GM12875 (cell line): ENCODE measurements around the gene IL12RB1.

ENCODE experiments used
- H3K4me3 ChIP-seq: one replicate; pipeline ENCODE4 v1.5.1; 2011; ENCODE audit warnings: low read depth, low read length, control low read depth
- TF ChIP-seq, protein P1 (sequence below): IDR thresholded peaks from 2 replicates; pipeline ENCODE4 v1.5.1; 2011; ENCODE audit warnings: low read depth, mild to moderate bottlenecking, control low read depth, inconsistent platforms, low read length, moderate library complexity, borderline replicate concordance; ENCODE audit not compliant: insufficient read depth

IL12RB1 gene

DNA sequence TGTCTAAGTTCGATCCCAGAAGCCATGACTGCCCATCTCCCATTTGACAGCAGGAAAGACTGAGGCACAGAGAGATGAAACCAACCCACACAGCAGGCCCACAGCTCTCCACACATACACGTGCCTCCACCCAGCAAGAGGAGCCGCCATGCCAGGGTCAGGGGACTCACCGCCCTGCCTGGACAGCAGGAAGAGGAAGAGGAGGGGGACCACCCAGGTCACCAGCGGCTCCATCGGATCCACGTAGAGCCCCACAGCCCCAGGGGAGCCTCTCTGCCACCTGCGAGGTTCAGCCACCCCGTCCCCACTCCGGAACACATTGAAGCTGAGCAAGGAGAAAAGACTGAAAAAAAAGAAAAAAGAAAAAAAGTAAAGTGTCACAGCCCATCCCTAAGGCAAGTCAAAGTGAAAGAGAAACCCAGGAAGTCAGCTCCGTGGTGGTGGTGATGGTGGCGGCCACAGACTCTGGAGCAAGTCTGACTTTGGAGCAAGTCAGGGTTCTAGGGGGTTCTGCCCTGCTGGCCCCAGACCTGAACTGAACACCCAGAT, at the start of gene IL12RB1:
Gene IL12RB1, minus strand, starts transcription at position 345 of the 549 bp plus-strand sequence. Its CDS starts 111 bp downstream, at position 234.
- peak within 1 kb of the TSS; percentile 76 for H3K4me3 ChIP-seq
- TF ChIP-seq, protein P1, sequence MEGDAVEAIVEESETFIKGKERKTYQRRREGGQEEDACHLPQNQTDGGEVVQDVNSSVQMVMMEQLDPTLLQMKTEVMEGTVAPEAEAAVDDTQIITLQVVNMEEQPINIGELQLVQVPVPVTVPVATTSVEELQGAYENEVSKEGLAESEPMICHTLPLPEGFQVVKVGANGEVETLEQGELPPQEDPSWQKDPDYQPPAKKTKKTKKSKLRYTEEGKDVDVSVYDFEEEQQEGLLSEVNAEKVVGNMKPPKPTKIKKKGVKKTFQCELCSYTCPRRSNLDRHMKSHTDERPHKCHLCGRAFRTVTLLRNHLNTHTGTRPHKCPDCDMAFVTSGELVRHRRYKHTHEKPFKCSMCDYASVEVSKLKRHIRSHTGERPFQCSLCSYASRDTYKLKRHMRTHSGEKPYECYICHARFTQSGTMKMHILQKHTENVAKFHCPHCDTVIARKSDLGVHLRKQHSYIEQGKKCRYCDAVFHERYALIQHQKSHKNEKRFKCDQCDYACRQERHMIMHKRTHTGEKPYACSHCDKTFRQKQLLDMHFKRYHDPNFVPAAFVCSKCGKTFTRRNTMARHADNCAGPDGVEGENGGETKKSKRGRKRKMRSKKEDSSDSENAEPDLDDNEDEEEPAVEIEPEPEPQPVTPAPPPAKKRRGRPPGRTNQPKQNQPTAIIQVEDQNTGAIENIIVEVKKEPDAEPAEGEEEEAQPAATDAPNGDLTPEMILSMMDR = no peak

DNA sequence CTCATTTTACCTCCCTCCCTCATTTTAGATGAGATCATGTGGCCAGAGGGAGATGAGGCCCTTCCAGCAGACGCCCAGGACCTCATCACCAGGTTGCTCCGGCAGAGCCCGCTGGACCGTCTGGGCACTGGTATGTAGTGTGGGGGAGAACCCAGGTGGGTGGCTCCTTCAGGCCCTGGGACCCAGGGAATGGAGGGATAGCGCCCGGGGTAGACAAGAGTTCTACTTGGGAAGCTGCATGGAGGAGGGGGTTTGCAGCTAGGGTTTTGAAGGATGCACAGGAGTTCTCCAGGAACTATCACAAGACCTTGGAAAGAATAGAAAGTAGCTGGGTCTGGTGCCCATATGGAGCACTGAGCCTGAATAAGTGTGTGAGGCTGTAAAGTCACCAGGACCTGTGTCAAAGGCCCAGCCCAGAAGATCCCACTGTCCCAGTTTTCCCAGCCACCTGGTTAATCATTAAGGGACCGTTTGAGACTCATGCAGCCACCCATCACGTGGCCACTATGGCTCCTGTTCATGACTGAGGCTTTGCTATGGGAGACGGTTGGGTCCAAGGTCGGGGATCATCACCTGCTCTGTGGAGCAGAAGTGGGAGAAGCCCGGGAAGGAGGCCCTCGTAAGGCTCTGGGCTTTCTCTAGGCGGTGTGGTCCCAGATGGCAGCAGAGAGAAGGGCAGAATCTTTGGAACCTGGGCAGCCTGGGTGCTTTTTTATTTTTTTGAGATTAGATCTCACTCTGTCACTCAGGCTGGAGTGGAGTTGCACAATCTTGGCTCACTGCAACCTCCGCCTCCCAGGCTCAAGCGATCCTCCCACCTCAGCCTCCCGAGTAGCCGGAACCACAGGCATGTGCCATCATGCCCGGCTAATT, 49.2 kb upstream of the IL12RB1 start:
- TF ChIP-seq, protein P1 = no peak
- H3K4me3 ChIP-seq = no peak overlapping the region

DNA sequence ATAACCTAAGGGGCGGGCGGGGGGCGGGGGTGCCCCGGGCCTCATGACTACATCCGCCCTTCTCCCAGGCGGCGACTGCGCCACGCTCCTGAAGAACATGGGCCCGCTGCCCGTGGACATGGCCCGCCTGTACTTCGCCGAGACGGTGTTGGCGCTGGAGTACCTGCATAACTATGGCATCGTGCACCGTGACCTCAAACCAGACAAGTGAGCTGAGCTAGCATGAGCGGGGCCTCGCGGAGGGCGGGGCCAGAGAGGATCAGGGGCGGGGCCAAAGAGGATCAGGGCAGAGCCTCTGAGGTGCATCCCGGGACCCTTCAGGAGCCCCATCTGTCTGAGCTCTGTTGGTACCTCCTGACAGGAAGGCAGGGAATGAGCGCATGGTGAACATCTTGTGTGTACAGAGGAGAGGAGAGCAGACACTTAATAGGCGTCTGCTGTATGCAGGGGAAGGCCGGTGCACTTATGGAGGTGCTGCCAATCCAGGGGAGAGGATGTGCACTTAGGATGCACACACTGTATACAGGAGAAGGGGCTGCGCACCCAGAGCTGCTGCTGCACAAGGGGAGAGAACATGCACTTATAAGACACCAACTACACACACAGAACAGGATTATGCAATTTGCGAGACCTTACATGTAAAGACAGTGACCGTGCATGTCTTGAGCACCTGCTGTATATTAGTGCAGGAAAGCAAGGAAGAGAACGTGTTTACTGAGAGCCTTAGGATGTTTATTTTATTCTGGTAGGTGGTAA, 45.3 kb upstream of the IL12RB1 start:
- TF ChIP-seq, protein P1 = no peak
- no peak overlapping the region for H3K4me3 ChIP-seq

DNA sequence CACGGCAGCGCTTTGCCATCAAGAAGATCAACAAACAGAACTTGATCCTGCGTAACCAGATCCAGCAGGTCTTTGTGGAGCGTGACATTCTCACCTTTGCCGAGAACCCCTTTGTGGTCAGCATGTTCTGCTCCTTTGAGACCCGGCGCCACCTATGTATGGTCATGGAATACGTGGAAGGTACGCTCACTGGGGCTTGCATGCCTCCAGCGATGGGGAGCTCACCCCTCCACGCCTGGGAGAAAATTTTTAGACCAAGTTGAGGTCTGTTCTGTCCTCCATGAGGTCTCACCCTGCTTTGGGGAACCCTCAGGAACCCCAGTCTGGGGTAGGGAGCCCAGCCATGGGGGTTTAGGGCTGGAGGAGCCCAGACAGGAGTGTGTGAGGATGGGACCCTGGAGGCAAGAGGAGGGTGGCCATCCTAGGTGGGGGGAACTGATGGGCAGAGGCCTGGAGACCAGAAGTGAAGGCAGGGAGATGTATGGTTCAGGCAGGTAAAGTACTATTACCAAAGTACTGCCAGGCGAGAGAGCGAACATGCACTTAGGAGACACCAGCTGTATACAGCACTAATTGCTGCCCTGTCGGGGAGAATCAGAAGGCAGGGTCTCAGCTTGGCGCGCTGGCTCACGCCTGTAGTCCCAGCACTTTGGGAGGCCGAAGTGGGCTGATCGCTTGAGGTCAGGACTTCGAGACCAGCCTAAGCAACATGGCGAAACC, 43.9 kb upstream of the IL12RB1 start:
- no peak overlapping the region for H3K4me3 ChIP-seq
- TF ChIP-seq, protein P1 = no peak

DNA sequence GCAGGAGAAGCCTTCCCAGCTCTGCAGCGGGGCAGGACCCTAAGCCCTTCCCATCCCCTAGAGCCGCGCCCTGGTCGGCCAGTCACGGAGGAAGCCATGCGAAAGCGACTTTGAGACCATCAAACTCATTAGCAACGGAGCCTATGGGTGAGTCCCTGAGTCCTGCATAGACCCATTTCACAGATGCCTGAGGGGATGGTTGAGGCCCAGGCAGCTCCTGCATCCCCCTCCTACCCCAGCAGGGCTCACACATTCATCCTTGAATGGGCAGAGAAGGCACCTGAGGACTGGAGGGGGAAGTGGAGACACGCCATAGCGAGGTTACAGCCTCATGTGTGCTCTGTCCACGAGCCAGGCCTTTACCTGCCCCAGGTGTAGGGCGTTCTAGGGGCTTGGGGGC, 42.1 kb upstream of the IL12RB1 start:
- H3K4me3 ChIP-seq = no peak overlapping the region
- TF ChIP-seq, protein P1 = no peak

DNA sequence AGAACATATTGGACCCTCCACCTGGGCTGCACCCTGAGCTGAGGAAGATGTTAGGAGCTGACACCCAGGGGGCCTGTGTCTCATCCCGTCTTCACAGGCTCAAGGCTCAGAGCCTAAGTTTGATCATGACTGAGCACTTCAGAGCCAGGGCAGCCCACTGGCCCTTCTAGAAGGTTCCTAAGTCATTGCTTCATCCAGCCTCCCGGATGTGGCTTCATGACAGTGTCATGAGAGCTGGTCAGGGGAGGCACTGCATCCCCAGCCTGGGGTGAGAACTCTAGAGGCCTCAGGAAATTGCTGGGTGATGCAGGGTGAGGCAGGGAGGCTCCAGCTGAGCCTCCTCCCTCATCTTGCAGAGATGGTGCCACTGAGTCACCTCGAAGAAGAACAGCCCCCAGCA, 41.3 kb upstream of the IL12RB1 start:
- H3K4me3 ChIP-seq = no peak overlapping the region
- TF ChIP-seq, protein P1 = no peak
